SK-N-SH treated with all-trans-retinoic acid at 6 μM for 48 hours (cell line): ENCODE measurements around the gene DPCD.
A peak's percentile ranks its signal among the peaks of the same experiment; 100 is the strongest.

Experiments
- ATAC-seq: fragments of 200-7000 bp; cut with Tn5 transposase; 3 replicates; pipeline ENCODE4 v1.9.1; 2020; ENCODE audit warnings: mild to moderate bottlenecking, moderate library complexity
- ARNTL ChIP-seq: fragments of 450-650 bp; formaldehyde crosslinking; IDR thresholded peaks from 2 replicates; pipeline ENCODE4 v1.5.0; 2020; ENCODE audit warnings: low read depth, mild to moderate bottlenecking, moderate library complexity, borderline replicate concordance
- BACH2 ChIP-seq: fragments of 250-450 bp; sonication (Bioruptor Pico); IDR thresholded peaks from 2 replicates; pipeline ENCODE4 v1.9.0; 2021; ENCODE audit warnings: mild to moderate bottlenecking, borderline replicate concordance
- CSDC2 ChIP-seq: fragments of 250-450 bp; sonication (Bioruptor Pico); IDR thresholded peaks from 2 replicates; pipeline ENCODE4 v1.5.0; 2020; ENCODE audit warnings: mild to moderate bottlenecking, moderate library complexity
- CSRNP3 ChIP-seq: fragments of 250-450 bp; sonication (Bioruptor Pico); IDR thresholded peaks from 2 replicates; pipeline ENCODE4 v1.5.1; 2021; ENCODE audit warnings: mild to moderate bottlenecking, moderate library complexity
- ESRRG ChIP-seq: fragments of 250-450 bp; sonication (Bioruptor Pico); IDR thresholded peaks from 2 replicates; pipeline ENCODE4 v1.6.1; 2021; ENCODE audit warnings: mild to moderate bottlenecking
- GLIS3 ChIP-seq: fragments of 250-450 bp; sonication (Bioruptor Pico); IDR thresholded peaks from 2 replicates; pipeline ENCODE4 v1.5.0; 2020; ENCODE audit warnings: mild to moderate bottlenecking, moderate library complexity
- ISL1 ChIP-seq: fragments of 250-450 bp; sonication (Bioruptor Pico); IDR thresholded peaks from 2 replicates; pipeline ENCODE4 v2.1.2; 2022; ENCODE audit warnings: mild to moderate bottlenecking, moderate library complexity
- OSR1 ChIP-seq: fragments of 250-450 bp; sonication (Bioruptor Pico); IDR thresholded peaks from 2 replicates; pipeline ENCODE4 v1.8.0; 2022; ENCODE audit warnings: moderate library complexity, mild to moderate bottlenecking, inconsistent platforms
- PATZ1 ChIP-seq: fragments of 250-450 bp; sonication (Bioruptor Pico); IDR thresholded peaks from 2 replicates; pipeline ENCODE4 v1.8.0; 2020; ENCODE audit warnings: mild to moderate bottlenecking, moderate library complexity, borderline replicate concordance
- POU6F1 ChIP-seq: fragments of 250-450 bp; sonication (Bioruptor Pico); IDR thresholded peaks from 2 replicates; pipeline ENCODE4 v1.8.0; 2021; ENCODE audit warnings: low read depth, mild to moderate bottlenecking, moderate library complexity, borderline replicate concordance
- PPARA ChIP-seq: fragments of 250-450 bp; sonication (Bioruptor Pico); IDR thresholded peaks from 2 replicates; pipeline ENCODE4 v1.5.0; 2020; ENCODE audit warnings: mild to moderate bottlenecking, borderline replicate concordance
- SNAI2 ChIP-seq: fragments of 250-450 bp; sonication (Bioruptor Pico); IDR thresholded peaks from 2 replicates; pipeline ENCODE4 v1.5.0; 2020; ENCODE audit warnings: mild to moderate bottlenecking, moderate library complexity
- TCF4 ChIP-seq: fragments of 250-450 bp; sonication (Bioruptor Pico); IDR thresholded peaks from 2 replicates; pipeline ENCODE4 v1.8.0; 2021; ENCODE audit warnings: mild to moderate bottlenecking, moderate library complexity, borderline replicate concordance
- TOX ChIP-seq: fragments of 250-450 bp; sonication (Bioruptor Pico); IDR thresholded peaks from 2 replicates; pipeline ENCODE4 v1.8.0; 2021; ENCODE audit warnings: mild to moderate bottlenecking, moderate library complexity, borderline replicate concordance
- TSHZ2 ChIP-seq: fragments of 250-450 bp; sonication (Bioruptor Pico); IDR thresholded peaks from 2 replicates; pipeline ENCODE4 v1.5.0; 2020; ENCODE audit warnings: mild to moderate bottlenecking, moderate library complexity
- ZC3H10 ChIP-seq: fragments of 250-450 bp; sonication (Bioruptor Pico); IDR thresholded peaks from 2 replicates; pipeline ENCODE4 v1.5.1; 2021; ENCODE audit warnings: mild to moderate bottlenecking, moderate library complexity
- ZFP30 ChIP-seq: fragments of 450-650 bp; formaldehyde crosslinking; IDR thresholded peaks from 2 replicates; pipeline ENCODE4 v1.5.0; 2022; ENCODE audit warnings: mild to moderate bottlenecking, moderate library complexity
- ZNF565 ChIP-seq: fragments of 450-650 bp; formaldehyde crosslinking; conservative IDR thresholded peaks from 2 replicates; pipeline ENCODE4 v1.5.0; 2020; ENCODE audit warnings: low read depth, mild to moderate bottlenecking, moderate library complexity
- ZNF70 ChIP-seq: fragments of 450-650 bp; formaldehyde crosslinking; IDR thresholded peaks from 2 replicates; pipeline ENCODE4 v1.5.0; 2020; ENCODE audit warnings: mild to moderate bottlenecking, moderate library complexity
- ZNF8 ChIP-seq: fragments of 450-650 bp; formaldehyde crosslinking; IDR thresholded peaks from 2 replicates; pipeline ENCODE4 v1.5.0; 2020; ENCODE audit warnings: mild to moderate bottlenecking, moderate library complexity

Gene DPCD

GRCh38 chr10:101557541-101557940, 30.6 kb upstream of the DPCD start:
- ATAC-seq = no peak
- no peak for TF ChIP-seq CSDC2 (CRISPR knock-in tag)
- no peak for TF ChIP-seq TOX (CRISPR knock-in tag)
- TF ChIP-seq PATZ1 (CRISPR knock-in tag) = no peak
- no peak for TF ChIP-seq SNAI2 (CRISPR knock-in tag)
- no peak for TF ChIP-seq GLIS3 (CRISPR knock-in tag)
- TF ChIP-seq BACH2 = no peak
- TF ChIP-seq TSHZ2 (CRISPR knock-in tag) = no peak
- TF ChIP-seq OSR1 (CRISPR knock-in tag) = no peak
- TF ChIP-seq ZC3H10 (CRISPR knock-in tag) = no peak
- no peak for TF ChIP-seq CSRNP3 (CRISPR knock-in tag)
- TF ChIP-seq ZNF8 (CRISPR knock-in tag) = no peak
- TF ChIP-seq ZNF70 (CRISPR knock-in tag) = no peak
- no peak for TF ChIP-seq ZNF565 (CRISPR knock-in tag)
- no peak for TF ChIP-seq ESRRG
- no peak for TF ChIP-seq ARNTL (CRISPR knock-in tag)
- no peak for TF ChIP-seq PPARA (CRISPR knock-in tag)
- TF ChIP-seq POU6F1 (CRISPR knock-in tag) = no peak
- no peak for TF ChIP-seq ZFP30
- no peak for TF ChIP-seq TCF4 (CRISPR knock-in tag)
- TF ChIP-seq ISL1 (CRISPR knock-in tag) = no peak

GRCh38 chr10:101558204-101558603, 29.9 kb upstream of the DPCD start:
- no peak for TF ChIP-seq ESRRG
- ATAC-seq = no peak

GRCh38 chr10:101558671-101559595, 29.2 kb upstream of the DPCD start:
- TF ChIP-seq TCF4 (CRISPR knock-in tag) (peak; percentile 59; the same call in 1 of the 2 replicates), ESRRG (no peak), TSHZ2 (CRISPR knock-in tag) (peak; percentile 84), ISL1 (CRISPR knock-in tag) (peak; percentile 88)
- ATAC-seq = peak; percentile 58
